HG03108 (cell line): ENCODE measurements around the gene IGLL5.

Experiments used
- ATAC-seq: cut with Tn5 transposase; IDR thresholded peaks from one replicate; pipeline ENCODE4 v1.9.1; 2021; ENCODE audit warnings: moderate library complexity; ENCODE audit not compliant: unreplicated experiment

IGLL5 gene

DNA sequence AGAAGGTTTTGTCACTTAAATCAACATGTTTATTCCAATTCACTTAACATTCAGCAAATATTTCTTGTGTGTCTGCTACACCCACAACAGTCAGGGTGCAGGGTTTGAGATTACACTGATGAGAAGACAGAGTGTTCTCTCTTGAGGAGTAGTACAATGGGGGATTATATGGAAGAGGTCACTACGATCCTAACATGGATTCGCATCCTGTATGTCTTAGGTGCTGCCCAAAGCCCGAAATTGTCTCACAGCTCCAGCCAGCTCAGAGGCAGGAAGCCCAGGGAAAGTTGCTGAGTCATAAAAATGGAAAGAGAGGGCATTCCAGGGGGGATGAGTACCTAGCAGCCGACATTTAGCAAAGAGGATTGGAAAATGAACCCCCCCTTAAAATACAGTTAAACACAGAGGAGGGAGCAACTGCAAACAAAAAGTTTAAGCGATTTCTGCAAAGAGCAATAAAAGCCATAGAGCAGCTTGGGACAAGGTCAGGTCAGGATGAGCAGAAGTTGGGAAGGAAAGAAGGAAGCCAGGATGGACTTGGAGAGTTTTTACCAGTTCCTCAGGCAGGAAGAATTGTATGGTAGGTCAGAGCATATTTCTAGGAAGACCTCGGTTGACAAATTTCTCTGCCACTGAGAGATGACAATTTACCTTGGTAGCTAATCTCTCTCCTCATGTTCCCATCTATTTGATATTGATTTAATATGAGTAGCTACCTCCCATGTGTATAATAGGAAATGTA lies 49.5 kb downstream of the IGLL5 start:
- ATAC-seq, result no peak

DNA sequence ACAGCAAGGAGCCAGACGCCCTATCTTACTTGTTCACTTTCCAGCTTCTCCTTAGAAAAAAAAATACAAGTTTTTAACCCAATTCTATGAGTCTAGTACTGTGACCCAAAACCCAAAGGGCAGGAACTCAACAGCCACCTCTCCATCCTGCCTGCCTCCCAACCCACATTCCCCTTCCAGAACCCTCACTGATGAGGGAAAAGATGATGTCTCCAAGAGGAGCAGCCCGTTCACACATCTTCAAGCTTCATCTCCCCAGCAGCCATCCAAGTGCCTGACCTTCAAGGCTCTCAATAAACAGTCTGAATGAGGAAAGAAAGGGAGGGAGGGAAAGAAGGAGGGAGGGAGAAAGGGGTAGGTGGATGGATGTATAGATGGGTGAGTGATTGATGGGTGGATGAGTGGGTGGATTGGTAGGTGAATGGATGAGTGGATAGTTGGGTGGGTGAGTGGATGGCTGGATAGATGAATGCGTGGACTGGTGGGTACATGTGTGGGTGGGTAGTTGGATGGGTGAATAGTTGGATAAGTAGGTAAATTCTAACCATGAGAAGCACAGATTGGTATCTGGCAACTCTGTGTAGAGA lies 50.4 kb downstream of the IGLL5 start:
- no peak for ATAC-seq

DNA sequence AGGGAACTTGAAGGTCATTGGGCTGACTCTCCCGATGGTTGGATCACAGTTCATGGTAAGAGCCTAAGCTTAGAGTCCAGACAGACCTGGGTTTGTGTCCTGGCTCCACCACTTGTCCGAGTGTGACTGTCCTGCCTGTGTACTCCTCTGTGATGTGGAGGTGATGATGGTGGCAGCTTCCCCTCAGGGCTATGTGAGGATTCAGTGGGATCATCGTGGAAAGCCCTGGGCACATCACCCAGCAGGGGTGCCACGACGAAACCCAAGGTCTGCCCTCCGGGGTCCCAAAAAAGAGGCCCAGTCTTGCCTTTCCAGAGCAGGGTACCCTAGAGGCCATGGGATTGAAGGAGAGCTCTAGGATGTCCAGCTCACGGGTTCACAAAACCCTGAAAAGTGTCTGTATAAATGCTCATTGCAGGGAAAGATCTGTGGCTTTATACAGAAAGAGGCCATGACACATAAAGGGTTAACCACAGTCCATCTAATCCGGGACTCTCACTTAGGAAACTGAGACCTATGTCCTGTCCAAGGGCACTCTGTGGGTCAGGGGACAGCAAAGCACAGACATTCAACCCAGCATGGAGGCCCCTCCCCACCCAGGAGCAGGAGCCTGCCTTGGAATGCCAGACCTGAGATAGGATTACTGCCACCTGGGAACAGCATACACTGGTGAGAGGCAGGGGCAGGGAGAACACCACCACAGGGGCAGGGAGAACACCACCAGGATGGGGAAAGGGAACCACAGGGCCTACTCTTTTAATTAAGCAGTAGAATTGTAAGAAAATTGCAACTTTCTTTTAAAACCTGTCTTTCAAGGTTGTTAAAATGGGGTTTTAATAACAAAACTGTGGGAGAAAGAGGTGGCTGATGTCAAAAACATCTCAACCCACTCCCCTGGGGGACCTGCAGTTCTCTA lies 51.3 kb downstream of the IGLL5 start:
- no peak for ATAC-seq

DNA sequence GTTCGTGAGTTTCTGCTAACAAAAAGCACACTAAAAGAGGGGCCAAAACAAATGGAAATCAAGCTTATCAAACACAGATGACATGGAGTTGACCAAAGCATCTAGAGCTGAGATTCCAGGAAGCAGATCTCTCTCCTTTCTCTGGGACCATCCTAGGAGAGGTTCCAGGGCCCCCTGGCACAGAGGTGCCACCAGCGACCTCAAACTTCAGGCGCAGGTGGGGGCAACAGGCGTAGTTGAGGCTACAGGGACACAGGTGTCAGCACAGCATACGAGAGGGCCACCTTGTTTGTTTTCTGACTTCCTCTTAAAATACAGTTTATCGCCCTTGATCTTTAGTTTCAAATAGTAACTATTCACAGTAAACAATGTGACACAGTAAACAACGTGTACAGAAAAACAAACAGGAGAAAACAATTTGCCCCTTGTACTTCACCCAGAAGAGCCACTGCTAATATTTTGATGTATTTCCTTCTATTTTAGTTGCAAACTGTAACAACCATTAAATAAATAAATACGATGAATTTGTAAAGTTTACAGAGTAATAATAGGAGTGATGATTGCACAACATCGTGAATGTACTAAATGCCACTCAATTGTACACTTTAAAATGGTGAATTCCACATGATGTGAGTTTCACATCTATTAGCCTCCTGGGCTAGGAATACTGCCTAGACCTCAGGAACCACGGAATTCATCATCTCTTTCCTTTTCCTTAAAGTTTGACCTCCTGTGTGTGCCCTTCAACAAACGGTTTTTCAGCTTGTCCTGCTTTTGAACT lies 52.2 kb downstream of the IGLL5 start:
- ATAC-seq, result no peak

DNA sequence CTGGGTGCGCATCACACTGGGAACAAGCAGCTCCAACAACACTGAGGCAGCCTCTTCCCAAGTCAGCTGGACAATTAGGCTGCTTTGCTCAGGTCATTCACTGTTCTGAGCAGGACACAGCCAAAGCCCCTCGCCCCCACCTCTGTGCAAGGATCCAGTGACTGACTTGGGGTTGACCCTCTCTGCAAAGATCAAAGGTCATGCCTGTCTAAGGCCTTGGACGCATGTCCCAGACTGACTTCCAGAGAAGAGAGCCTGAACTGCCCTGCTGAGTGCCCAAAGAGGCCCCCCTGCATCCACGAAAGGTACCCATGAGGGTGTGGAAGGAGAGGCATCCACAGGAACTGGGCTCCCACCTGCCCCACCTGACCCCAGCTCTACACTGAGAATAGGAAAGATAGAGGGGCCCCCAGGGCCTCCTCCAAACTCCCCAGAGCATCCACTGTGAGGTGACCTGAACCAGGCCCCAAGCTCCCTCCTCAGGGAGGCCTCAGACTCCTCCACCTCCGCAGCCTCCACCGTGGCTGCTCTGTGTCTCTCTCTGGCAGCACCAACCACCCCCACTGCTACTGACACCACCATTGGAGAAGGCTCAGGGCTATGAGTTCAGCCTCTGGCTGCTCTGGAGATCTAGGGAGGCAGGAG lies 53.5 kb downstream of the IGLL5 start:
- ATAC-seq, result no peak

DNA sequence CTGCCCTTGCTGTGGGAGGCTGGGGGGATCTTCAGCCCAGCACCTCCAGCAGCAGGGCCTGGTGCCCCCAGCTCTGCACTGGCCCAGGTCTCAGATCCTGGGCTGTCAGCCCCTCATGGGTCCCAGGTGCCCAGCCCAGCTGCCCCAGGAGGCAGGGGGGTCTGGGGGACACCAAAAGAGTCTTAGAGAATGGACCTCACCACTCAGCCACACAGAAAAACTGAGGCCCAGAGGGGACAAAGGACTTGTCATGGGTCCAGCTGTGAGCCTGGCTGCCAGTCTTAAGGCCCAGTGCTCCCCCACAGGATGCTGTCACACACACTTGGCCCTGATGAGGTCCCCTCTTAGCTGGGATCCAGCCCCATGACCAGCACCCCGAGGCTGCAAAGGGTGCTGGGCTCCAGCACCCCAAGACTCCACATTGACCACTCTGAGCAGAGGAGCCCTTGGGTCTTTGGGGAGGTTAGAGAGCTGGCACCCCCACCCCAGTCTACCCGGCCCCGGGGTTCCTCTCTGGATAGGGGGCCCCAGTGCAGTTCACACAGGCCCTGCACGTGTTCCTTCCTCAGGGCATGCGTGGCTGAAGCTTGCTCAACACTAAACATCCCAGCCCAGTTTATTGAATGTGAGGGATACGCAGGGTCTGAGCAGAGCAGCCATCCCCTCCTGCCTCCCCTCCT lies 54.4 kb downstream of the IGLL5 start:
- ATAC-seq, result no peak

DNA sequence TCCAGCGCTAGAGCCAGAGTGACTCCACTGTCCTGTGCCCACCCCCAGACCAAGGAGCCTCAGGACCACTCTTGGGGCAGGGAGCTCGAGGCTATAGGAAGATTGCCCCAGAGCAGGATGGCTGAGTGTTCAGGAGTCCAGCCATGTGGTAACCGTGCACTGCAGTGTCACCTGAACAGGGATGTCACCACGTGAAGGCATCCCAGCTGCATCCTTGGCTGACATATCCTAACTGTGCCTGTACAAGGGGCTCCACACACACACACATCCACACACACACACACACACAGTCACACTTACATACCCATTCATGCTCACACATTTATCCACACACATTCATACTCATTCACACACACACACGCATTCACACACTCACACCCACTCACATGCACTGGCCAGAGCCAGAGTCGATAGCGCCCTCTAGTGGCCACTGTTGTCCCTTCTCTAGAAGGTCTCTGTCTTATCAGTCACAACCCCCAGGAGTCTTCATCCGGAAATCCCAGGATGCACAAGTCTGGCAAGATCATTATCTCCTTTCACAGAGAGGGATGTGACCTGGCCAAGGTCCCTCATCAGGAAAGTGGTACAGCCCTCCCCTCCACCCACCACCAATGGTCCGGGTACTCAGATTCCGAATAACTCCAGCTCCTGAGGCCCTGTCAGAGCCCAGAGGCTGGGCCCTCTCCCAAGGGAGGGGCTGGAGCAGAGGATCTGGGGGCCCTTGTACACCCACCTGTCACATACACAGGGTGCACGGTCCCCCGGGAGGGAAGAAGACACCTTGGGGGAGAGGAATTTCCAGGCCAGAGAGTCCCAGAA lies 55.1 kb downstream of the IGLL5 start:
- no peak for ATAC-seq

DNA sequence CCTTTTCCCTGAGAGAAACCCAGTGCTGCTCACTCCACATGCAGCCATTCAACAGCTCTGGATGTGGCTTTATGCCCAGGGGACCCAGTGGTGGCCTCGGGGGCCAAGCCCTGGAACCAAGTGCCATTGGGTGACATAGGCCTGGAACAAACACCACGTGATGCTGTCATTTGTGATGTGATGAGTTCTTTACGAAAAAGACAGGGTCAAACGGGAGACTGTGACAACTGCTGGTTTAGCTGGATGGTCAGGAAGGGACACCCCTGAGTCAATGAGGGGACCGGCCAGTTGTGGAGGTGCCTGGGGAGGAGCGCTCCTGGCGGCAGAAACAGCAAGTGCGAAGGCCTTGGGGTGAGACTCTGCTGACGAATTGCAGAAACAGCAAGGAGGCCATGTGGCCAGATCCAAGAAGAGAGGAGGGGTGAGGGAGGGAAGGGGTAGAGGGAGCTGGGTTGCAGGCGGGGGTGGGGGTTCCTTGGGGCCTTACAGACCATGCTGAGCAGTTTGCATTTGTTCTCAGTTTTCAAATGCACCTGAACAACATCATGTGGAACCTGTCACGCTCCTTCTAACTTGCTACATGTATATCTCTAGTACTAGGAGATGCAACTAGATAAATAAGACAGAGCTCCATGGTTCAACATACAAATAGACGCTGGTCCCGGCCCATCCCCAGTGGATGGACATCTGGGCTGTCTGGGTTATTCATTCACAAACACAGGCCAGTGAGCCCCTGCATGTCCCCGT lies 56.1 kb downstream of the IGLL5 start:
- no peak for ATAC-seq

DNA sequence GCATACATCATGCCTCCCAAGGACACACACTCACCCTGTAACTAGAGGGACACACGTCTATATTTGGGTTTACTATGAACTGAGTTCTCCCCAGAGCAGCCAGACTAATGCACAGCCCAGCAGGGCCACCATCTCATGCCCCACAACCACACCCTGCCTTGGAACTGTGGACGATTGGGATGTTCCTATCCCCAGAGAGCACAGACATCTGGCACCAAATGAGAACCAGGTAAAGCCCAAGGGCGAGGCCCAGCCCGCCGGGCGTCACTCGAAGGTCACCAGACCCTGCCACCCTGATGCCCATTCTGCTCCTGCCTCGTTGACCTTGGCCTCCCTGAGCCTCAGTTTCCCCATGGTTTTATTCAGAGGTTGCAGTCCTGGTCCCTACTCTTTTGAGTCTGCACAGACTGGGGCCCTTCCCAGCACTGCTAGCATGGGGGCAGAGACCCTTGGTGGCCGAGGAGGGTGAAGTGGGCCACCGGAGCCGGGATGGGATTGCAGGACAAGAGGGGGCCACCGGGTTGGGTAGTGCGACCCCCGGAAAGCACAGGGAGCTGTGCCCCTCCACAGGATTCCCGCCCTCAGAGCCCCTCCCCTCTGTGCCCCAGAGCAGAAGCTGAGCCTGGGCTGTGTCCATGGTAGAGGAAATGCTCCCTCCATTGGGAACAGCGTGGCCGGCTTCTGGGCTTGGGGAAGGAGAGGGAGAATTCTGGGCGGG lies 56.8 kb downstream of the IGLL5 start:
- no peak for ATAC-seq

DNA sequence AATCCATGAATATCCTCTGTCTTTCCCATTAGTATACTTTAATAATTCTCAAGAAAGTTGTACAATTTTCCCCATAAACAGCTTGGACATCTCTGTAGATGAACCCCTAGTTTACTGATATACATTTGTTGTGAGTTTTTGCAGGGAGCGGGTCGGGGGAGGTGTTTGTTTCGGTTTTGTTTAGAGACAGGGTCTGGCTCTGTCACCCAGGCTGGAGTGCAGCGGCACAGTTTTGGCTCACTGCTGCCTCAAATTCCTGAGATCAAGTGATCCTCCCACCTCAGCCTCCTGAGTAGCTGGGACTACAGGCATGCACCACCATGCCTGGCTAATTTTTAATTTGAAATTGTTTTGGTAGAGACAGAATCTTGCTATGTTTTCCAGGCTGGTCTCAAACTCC lies 57.6 kb downstream of the IGLL5 start:
- no peak for ATAC-seq
